Activated CD8-positive, alpha-beta memory T cell treated with anti-CD3 and anti-CD28 coated beads, Interleukin-2, amount 50 U/mL, for 4 hours (primary cell): ENCODE measurements around the gene EYS.

Experiments
- DNase-seq: peaks from one replicate; pipeline ENCODE4 v3.0.0-alpha.2; 2020

Gene EYS

DNA sequence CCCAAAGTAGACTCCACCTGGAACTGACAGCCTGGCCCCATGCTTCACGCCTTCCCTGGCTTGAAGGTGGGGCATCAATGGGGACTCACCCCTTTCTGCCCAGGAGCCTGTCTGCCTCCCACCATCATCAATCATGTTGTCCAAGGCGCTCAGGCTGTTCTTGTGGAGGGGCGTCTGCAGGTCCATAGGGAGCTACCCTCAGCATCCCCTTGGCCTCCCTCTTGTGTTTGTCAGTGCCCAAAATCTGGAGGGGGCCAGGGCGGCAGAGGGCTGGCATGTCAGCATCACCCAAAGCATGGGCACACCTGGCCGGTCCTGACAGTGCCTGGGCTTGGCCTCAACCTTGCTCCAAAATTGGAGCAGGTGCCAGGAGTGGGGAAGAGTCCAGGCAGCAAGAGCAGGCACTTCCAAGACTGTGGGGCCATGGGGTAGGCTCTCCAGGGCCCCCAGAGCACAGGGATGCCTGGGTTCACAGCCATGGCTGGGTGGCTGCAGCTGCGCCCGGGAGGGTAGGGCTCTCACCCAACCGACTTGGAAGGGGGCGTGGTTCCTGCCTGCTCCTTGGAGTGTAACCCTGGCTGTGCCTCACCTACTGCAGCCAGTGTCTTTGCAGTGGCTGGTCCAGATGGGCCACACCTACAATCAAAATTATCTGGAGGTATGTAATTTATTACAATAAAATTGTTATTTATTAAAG lies 903.4 kb downstream of the EYS start:
- no peak for DNase-seq

DNA sequence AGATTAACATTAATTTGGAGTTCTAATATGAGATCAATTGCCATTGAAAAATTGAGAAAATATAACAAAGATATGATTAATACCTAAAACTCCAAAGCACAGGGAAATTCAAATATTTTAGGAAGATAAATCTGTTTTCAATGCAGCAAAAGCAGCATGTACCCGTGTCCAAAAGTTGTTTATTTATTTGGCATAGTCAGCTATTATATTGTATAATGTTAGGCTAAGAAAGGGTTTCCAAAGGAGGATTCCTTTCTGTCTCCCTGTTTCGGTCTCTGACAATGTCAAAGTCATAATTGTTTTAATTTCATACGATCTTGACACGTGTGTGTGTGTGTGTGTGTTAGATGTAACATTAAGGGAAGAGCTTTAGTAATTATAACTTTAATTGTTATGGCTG lies 914.5 kb downstream of the EYS start:
- no peak for DNase-seq

DNA sequence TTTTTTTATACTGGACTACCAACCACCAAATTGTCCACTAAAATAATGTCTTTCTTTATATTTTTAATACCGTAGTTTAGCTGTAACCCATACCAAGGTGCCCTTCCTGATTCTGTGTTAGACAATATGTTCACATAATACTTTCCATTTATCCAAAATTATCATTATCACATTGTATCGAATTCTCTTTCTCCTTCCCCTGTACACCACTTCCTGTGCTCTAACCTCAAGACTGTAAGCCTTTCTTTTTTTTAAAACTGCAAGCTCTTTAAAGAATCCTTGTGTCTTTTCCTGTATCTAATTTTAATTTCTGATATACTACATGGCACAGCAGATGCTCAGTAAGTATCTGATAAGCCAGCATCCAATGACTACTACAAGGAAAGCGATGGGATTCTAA lies 917.5 kb downstream of the EYS start:
- DNase-seq: no peak

DNA sequence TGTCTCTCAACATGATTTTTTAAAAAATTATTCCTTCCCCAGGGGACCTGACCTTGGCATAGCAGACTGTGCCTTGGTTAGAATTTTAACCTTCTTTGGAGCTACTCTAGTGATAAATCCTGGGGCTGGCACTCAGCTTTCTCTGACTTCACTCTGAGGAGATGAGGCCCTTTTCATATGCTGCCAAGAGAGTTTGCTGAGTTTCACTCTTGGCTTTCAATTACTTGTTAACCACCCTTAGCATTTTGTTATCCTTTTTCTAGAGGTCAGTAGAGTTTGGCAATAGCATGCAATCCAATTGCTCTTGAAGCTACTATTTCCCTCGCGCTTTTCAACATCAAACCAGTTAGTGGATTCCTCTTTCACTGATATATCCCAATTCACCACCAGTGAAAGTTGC lies 920.3 kb downstream of the EYS start:
- no peak for DNase-seq

DNA sequence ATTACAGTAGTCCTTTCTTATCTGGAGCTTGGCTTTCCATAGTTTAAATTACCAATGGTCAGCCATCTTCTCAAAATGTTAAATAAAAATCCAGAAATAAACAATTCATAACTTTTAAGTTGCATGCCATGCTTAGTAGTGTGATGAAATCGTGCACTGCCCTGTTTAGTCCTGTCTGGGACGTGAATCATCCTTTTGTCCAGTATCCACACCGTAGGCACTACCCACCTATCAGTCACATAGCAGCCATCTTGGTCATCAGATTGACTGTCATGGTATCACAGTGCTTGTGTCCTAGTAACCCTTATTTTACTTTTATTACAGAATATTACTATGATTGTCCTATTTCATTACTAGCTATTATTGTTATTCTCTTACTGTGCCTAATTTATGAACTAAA lies 924.1 kb downstream of the EYS start:
- no peak for DNase-seq

DNA sequence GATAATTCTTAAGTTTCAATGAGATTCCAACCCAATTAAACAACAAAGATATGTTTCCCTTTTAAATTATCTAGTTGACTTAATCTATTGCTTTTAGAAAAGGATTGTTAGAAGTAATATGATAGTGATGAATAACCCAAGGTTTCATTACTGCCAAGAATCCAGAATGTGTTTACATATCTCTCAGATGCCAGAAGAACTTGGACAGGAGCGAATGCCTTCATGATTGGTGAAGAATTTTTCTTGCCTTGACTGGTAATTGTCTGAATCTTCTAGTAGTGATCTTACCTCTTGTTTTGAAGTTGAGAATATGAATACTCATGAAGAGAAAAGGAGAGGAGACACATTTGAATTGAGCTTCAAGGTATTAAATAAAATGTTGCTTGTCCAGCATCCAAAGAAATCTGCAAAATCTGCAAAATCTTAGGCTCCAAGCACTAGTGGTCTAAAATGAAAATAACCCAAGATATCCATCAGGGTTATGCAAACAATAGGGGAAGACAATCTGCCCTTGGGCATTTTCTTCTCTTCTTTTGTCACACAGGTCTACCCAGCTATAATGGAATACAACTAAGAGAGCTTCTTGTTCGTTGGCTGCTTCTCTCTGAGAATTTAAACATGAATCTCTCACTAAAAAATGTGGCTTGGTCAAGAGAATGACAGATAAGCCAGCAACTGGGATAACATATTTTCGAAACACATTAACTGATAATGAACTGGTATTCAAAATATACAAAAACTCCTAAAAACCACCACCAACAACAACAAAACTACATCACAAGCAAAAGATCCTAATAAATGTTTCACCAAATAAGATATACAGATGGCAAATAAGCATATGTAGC lies 928.9 kb downstream of the EYS start:
- no peak for DNase-seq

DNA sequence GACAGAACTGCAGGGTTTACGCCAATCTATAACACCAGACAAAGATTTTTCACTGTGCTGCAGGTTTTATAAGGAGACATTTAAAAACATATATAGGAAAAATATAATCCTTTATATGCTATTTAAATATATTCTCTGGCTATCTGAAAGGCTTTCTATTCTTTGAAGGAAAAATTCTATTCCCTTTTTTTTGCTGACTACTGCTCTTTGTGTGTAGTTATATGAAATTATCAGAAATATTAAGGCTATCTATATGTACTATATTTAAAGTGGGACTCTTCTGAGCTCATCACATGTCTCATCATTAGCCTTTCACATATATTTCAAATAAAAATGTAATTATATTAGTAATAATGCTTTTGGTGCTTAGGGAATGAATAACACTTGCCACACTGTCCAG lies 930.7 kb downstream of the EYS start:
- no peak for DNase-seq

DNA sequence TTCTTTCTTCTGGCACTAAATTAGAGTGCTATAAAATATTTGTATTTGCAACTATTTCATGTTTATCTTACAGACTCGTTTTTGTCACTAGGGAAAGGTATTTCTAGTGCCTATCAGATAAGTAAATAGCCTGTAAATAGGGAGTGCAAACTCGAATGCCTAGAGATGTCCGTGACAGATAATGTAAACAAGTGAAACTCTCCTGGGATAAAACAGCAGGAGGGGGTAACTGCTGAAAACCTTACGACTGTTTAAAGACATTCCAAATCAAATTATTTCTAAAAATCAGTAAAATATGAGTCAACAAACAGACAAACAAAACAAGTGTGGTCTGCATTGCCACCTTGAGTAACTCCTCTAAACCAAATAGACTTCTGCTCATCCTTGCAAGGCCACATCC lies 932.1 kb downstream of the EYS start:
- DNase-seq: no peak

DNA sequence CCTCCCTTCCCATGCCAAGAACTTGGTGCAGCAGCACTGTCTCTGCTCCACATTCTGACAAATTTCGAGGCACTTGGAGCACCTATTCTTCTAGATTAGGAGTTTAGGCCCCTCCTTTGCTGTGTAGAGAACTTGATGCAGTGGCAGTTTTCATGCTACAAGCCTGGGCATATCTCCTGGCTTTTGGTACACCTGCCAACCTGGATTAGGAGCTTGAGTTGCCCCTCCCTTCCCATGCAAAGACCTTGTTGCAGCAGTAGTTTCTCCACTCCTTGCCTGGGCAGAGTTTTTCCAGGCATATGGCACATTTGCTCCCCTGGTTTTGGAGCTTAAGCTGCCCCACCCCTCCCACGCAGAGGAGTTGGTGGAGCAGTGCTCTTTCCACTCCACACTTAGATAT lies 956.1 kb downstream of the EYS start:
- no peak for DNase-seq

DNA sequence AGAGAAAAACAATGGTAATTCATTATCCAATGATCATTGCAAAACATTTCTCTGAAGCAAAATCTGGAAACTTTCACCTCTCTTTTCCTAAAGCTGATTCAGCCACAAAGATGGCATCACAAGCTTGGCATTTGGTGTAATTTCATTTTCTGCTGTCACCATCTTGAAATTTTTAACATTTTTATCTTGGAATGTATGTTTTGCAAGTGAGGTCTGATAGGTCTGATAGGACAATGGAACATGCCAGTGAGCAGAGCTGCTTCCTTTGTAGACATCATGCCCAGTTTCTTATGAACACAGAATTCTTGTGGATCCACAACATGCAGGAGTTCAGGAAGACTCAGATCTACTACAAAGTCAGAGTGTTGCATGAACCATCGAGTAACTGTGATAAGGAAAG lies 969.6 kb downstream of the EYS start:
- no peak for DNase-seq

DNA sequence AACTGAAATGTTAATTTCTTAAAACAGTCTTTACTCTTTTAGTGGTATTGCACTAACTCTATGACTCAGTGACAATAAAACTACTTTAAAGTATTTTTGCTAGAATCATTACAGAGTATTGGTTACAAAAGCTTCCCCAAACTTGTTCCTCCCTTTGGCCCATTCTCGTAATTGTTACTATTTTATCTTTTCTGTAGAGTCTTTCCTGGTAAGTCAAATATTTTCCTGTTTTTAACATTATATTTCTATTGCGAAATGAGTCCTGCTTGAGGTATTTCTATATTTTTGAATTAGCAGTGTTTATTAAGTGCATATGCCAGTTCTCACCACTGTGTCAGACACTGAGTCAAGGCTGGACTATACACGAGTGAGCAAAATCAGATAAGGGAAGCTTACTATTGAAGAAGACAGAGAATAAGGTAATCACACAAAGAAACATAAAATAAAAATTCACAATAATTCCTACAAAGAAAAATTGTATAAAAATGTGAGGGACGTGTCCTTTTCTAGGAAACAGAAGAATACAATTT lies 970.5 kb downstream of the EYS start:
- DNase-seq: no peak

DNA sequence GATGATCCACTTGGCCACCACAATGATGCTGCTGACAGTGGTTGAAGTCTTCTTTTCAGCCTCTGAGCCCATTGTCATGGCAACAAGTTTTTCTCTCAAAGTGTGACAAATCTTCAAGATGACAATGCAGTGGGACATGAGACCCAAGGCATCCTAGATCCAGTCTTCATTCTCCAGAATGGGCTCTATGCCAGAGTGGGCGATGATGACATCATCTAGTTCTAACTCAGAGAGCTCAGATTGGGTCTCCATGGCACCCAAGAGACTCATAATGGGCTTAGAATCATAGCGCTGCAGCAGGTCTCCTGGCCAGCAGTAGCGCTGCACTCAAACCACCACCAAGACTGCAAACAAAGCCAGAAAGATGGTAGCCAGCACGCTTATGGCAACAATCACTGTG lies 973.6 kb downstream of the EYS start:
- no peak for DNase-seq

DNA sequence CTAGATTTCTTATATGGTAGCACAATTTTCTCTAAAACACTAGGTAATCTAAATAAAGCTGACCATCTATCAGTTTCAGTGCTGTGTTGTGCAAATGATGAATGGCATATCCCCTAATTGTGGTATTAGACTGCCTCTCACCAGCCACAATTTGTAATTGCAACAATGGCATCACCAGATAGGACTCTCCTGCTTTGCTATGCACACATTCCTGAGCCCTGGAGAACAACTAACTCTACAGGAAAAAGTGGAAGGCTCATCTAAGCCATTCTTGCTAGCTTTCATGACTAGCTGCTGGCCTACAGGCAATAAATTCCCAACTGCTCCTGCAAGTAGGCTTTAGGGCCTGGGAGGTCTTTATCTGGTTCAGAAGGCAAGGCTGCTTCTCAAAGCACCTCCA lies 974.1 kb downstream of the EYS start:
- no peak for DNase-seq

DNA sequence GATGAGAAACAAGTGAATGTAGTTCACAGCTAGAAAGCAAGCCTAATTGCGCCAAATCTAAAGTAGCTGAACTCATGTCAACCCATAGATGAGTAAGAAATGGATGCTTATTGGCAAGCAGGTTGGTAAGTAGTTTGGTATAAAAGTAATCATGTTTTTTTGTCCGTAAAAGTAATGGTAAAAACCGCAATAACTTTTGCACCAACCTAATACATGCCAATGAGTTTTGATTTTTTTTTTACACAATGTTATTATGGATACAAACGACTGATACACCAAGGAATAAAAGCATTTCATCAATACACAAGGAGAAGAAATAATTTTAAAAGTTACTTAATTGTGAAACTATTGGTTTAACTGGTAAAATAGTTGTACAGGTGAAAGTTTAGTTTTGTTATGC lies 977.5 kb downstream of the EYS start:
- no peak for DNase-seq

DNA sequence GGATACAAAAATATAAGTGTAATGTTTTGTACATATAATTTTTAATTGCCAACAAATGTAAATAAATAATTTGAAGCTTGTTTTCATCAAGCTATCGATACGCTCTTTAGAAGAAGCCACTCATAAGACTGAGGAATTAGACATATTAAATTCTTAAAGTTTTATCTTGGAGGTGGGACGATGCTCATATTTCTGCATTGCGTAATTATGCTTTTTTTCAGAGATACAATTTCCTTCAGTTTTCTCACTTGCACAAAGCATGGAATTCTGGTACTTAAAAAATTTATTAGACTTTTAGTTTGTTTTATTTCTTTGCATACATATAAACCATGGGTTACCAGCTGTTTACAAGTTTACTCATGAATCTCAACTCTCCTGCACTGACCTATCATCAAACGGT lies 980.0 kb downstream of the EYS start:
- DNase-seq: no peak

DNA sequence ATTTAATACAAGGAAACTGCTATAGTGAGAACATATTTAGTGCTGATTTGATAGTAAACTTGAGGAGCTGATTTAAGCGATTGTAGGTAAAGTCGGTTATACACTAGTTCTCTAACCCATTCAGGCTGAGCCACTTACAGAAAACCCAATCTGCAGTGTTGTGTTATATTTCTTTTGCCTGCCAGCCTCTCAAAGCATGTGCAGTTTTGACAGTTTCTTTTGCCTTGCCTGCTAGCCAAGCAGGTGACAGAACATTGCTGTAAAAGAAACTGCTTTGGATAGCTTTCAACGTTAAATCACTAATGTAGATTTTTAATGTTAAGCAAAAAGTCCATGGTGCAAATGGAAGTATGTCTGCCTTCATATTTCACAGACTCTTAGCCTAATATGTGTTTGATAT lies 982.9 kb downstream of the EYS start:
- no peak for DNase-seq

DNA sequence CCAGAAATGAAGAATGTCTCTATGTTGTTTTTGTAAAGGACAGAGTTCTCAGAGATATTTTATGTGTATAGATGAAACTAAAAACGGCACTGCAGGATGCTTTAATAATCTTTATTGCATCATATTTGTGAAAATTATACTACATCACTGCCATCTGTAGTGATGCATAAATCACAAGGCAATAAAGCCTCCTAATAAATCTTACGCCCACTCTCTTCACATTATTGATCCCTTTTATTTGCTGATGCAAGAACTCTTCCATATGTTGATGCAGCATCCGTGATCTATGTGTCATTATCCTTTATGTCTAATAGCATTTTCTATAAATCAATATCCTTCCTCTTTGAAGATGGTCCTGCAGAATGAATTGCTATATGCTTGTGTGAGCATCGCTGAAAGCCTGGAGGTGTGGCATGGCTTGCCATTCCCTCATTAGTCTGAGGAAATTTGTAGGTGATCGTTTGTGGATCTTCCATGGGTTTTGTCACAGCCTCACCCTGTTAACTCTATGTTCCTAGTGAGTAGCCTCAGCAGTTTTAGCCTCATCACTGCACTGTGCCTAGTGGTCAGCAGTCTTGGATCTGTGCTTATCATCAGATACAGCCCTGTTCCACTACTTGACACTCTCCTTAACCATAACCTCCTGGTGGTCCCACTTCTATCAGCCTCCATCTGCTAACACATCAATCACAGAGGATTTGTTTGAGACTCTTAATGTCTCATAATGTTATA lies 983.5 kb downstream of the EYS start:
- no peak for DNase-seq

DNA sequence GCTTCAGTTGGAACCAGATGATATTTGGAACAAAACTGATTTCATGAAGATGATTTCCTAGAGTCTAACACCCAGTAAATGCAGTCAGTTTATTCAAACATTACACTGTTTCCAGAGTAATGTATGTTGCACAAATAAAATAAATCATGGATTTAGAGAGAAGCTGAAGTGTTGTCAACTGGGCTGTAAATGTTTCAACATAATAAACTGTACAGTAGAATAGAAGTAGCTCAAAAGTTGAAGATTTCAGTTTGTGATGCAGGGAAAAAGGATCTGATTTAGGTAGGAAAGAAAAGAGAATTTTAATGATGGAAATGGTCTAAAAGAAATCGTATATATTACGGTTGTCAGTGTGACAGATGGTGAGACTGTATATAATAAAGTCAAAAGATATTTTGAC lies 985.2 kb downstream of the EYS start:
- DNase-seq: no peak

DNA sequence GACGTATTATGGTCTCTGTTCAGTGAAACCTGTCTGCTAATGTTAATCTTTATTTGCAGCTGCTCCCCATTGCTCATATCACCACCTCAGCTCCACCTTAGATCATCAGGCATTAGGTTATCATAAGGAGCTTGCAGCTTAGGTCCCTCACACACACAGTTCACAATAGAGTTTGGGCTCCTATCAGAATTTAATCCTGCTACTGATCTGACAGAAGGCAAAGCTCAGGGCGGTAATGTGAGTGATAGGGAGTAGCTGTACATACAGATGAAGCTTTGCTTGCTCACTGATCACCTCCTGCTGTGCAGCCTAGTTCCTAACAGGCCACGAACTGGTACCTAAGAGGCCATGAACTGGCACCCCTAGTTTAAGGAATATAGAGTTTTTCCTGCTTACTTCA lies 989.7 kb downstream of the EYS start:
- DNase-seq: no peak

DNA sequence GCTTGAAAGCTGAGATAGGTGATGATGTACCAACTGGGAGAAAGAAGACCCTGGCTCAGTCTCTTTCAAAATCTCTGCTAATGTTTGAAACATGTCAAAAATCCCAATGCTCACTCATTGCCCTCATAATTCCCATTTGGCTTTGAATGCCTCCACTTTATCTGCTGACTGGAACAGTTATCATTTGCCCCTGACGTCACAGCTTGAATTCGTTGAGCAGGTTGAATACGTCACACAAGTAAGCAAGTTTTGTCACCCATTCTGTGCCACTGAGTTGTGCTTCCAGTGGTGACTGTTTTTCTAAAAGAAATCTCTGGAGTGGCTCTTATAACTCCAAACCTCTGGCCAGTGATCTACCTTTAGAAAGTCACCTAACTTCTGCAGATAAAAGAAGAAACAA lies 991.4 kb downstream of the EYS start:
- DNase-seq: no peak

DNA sequence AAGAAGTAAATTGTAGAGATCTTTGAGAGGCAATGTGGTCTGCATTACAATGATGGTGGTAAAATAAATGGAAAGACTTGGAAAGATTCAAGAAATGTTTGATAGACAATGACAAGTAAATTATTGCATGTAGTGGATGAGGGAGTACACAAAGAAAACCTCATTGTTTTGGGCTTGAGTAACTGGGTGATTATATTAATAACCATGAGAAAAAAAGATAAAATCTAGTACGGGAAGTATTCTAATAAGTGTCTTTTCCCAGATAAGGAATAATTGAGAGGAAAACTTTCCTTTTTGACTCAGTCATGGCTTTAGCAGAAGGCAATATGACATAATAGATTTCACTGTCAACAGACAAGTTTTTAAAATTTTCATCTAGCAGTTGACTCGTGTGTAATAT lies 993.0 kb downstream of the EYS start:
- no peak for DNase-seq

DNA sequence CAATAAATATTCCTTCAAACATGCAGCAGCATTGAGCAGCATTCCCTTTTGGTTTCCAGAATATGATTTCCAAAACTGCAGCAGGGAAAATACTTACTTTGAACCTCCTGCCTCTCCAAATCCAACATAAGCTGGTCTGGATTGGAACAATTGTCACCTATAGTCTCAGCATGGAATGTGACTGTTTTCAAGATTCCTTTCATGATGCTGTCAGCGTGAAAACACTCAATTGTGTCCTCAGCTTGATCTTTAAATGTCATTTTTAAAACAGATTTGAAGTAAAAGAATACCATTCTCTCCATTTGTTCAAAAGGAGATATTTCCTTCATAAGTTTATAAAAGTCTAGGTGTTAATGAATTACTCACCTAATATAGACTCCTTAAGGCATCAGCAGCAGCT lies 993.9 kb downstream of the EYS start:
- DNase-seq: no peak

DNA sequence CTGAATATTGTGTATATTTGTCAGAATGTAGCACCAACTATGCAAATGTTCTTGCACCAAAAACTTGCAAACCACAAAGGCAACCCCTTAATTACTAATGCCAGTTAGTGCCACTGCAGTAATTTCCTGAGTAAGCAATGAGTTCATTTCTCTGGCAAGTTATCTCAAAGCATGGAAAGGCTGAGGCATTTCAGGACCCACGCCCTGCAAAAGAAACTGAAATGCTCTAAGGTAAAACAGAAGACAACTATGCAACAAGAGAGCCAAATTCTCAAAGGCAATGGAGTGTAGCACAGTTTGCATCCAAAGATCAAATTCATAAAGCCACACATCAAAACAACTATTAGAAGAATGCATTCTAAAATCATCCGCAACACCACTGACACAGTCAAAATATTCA lies 994.4 kb downstream of the EYS start:
- no peak for DNase-seq

DNA sequence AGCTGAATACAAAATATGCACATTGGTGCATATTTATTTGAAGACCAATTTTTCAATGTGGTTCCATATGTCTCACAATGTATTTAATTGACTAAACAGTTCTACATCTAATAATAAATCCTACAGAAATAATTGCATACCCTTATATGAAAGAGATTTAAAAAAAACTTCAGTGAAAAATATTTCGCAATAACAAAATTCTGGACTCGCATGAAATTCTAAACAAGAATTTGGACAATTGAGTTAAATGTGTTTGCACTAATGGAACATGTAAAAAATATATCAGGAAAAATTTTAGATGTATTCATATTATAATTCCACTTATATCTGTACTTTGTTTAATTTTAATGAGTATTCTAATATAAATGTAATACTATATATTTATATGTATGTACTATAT lies 1003.1 kb downstream of the EYS start:
- DNase-seq: no peak
